Measurements from ENCODE around the gene EN2.

The EN2 gene

GRCh38 chr7:155464183-155464582 lies 6.3 kb downstream of the EN2 start:
- DNase-seq (ENCODE audit: low spot score), result no peak

GRCh38 chr7:155464948-155465739 lies 7.2 kb downstream of the EN2 start:
- no peak for DNase-seq (ENCODE audit: low spot score)

GRCh38 chr7:155465761-155466141 lies 7.8 kb downstream of the EN2 start:
- DNase-seq (ENCODE audit: low spot score), result no peak

GRCh38 chr7:155466142-155466813 lies 8.3 kb downstream of the EN2 start:
- no peak for DNase-seq (ENCODE audit: low spot score)

GRCh38 chr7:155466814-155467733 lies 9.1 kb downstream of the EN2 start:
- DNase-seq (ENCODE audit: low spot score), result no peak

GRCh38 chr7:155467846-155468784 lies 10.2 kb downstream of the EN2 start:
- no peak for DNase-seq (ENCODE audit: low spot score)

GRCh38 chr7:155468785-155469148 lies 10.8 kb downstream of the EN2 start:
- no peak for DNase-seq (ENCODE audit: low spot score)

- no peak for DNase-seq (ENCODE audit: low spot score)
These were observed 11.6 kb downstream of the EN2 start for GRCh38 chr7:155469311-155470185.

GRCh38 chr7:155470186-155470487 lies 12.2 kb downstream of the EN2 start:
- DNase-seq (ENCODE audit: low spot score), result no peak

GRCh38 chr7:155470686-155471638 lies 13.0 kb downstream of the EN2 start:
- DNase-seq (ENCODE audit: low spot score), result no peak

- DNase-seq (ENCODE audit: low spot score), result no peak
These were observed 13.8 kb downstream of the EN2 start for GRCh38 chr7:155471718-155472117.

GRCh38 chr7:155477476-155477875 lies 19.5 kb downstream of the EN2 start:
- no peak for DNase-seq (ENCODE audit: low spot score)

GRCh38 chr7:155481764-155482163 lies 23.8 kb downstream of the EN2 start:
- no peak for DNase-seq (ENCODE audit: low spot score)

- DNase-seq (ENCODE audit: low spot score), result no peak
These were observed 24.7 kb downstream of the EN2 start for GRCh38 chr7:155482511-155483183.

- DNase-seq (ENCODE audit: low spot score), result no peak
These were observed 25.3 kb downstream of the EN2 start for GRCh38 chr7:155483245-155483644.

- no peak for DNase-seq (ENCODE audit: low spot score)
These were observed 26.0 kb downstream of the EN2 start for GRCh38 chr7:155483868-155484325.

- no peak for DNase-seq (ENCODE audit: low spot score)
These were observed 26.8 kb downstream of the EN2 start for GRCh38 chr7:155484483-155485399.

Data from putamen (tissue), 1 donor.